ENCODE measurements around the gene MAPK8IP3.
"Not testable (repeated sequence)": the region's sequence is repeated elsewhere in the genome, so short reads cannot be mapped to it uniquely, and the experiment has no call there.

Gene MAPK8IP3

DNA sequence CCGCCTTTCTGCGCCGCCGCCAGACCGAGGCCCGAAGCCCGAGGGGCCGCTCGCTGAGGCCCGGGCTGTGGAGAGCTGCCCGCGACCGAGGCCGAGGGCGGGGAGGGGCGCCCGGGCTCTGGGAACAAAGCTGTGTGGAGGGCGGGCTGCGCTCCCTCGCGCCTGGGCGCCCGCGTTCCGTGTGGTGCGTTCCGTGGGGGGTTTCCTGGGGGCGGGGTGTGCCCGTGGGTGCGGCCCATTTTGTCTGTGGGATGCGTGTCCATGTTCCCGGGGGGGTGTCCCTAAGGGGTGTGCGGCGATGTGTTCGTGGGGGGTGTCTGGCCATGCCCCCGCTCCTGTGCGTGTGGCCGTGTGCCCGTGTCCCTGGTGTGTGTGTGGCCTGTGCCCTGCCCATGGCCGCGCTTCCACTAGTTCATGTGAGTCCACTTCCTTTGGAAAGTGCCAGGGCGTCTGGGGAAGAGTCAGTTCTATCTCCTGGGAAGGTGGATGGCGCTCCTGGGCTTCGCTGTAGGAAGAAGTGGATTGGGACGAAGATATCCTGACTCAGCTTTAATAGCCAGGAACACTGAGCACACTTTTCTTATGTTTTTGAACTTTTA, 27.4 kb upstream of the MAPK8IP3 start:
- peak; percentile 17 for DNase-seq (ENCODE audit: low read depth, low spot score)

DNA sequence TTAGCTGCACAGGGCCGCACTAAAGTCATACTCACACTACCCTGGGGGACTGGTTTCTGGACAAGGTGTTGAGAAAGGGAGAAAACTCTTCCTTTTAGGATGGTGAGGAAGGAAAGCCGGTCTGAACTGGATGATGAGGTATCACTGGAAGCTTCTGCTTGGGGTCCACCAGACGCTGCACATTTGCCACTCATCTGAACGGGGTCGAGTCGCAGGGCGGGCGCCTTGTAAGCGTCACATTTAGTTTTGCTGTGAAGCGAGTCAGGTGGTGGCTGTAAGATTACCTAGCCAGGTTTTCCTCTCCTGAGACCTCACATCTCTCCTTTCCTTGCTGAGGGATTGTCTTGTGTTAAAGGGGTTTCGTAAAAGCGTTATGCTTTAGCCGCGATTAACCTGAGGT, 25.6 kb upstream of the MAPK8IP3 start:
- DNase-seq (ENCODE audit: low read depth, low spot score), result no peak

DNA sequence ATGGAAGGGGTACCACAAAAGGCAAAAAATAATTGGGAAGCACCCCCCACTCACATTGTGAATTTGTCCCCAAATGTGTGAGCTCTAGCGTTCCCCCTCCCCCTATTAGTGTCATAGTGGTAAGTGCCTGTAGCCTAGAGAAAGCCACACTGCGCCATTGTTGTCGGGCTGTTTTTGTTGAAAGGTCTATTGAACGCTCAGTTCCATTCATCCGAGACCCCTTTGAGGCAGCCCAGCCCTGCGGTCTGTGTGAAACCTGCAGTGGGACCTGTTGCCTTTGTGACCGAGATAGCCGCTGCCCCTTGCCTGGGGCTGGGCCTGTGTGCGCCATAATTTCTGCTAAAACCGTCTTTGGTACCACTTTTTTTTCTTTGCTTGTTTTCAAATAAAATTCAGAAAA, 25.0 kb upstream of the MAPK8IP3 start:
- DNase-seq (ENCODE audit: low read depth, low spot score), result no peak

GRCh38 chr16:1687427-1688316, 18.3 kb upstream of the MAPK8IP3 start:
- DNase-seq (ENCODE audit: low read depth, low spot score), result no peak

DNA sequence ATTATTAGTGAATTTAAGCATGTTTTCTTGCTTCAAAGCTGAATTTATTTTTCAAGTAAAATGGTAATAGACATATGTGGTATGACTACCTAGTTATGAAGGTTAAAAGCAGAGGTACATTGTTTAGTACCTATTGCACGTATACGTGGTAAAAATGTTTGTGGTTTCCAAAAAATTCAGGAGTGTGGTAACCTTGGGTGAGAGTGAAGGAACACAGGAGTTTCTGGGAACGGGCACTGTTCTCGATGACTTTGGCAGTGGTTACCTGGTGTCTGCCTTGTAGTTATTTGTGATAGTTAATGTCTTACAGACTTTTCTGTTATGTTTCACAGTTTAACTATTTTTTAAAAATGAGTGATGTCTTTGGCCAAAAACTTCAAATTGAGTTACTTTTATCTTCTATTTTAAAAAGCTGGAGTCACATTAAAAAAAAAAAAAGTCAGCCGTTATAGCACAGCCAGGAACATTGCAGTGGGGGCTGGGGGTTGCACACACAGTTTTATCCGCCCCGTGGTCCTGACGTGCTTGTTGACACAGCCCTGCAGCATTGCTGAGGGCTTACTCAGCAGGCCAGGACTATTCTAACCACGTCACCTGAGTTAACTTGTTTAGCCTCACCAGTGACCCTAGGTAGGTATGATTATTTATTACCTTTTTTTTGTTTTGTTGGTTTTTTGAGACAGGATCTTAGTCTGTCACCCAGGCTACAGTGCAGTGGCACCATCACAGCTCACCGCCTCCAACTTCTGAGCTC, 17.0 kb upstream of the MAPK8IP3 start:
- DNase-seq (ENCODE audit: low read depth, low spot score), result no peak

GRCh38 chr16:1689853-1690252, 16.1 kb upstream of the MAPK8IP3 start:
- DNase-seq (ENCODE audit: low read depth, low spot score), result no peak

DNA sequence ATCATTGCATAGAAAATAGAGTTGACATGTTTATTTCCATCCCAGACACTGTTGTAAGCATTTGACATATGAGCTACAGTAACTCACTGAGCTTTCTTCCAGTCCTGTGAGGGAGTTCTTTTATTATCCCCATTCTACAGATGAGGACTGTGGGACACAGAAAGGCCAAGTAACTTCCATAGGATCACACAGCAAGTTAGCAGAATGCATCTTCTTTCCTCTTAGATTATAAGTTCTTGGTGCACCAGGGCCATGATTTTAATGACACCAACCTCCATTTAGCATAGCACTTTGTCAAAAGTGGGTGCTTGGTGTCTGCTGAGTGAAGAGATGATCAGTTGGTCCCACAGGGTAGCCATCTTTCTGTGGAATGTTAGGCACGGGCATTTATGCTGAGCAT, 15.2 kb upstream of the MAPK8IP3 start:
- DNase-seq (ENCODE audit: low read depth, low spot score), result no peak

DNA sequence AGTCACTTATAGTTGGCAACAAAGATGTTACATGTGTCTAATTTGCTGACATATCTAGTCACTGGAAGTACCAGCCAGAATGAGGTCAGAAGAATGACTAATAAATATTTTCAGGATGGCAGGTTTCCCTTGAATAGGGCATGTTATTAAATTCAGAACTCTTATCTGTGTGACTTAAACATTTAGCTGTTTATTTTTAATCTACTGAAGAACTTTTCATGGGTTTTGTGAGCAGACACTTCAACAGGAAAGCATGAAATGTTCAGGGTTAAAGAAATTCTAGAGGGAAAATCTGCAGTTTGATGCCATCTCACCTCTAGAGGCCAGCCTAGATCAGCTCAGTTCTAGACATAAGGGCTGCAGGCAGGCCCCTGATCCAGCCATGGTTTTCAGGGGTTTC, 14.7 kb upstream of the MAPK8IP3 start:
- DNase-seq (ENCODE audit: low read depth, low spot score), result no peak

DNA sequence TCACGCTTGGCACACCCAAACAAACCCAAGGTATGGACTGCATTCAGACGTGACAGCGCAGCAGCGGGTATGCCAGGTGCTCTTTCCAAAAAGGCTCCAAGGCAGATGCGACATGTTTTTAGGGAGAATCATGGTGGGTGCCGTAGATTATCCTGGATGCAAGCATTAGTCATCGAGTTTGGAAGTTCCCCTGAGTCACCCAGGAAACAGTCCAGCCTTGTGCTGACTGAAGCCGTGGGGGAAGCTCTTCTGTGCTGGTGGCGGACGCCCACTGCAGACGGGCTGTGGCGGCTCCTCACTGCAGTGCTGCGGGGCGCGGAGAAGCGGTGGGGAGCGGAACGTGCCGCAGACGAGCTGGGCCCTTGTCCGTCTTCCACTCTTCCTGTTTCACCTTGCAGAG, 14.0 kb upstream of the MAPK8IP3 start:
- DNase-seq (ENCODE audit: low read depth, low spot score), result no peak

DNA sequence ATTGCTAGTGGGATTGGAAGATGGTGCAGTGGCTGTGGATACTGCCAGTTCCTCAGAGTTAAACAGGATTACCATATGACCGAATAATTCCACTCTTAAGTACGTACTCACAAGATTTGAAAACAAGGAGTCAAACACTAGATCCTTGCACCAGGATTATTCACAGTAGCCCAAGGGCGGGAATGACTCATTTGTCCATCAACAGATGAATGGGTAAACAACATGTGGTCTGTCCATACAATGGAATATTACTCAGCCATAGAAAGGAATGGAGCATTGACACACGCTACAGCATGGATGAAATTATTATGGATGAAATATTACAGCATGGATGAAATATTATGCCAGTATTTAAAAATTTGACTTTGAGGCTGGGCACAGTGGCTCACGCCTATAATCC, 9.1 kb upstream of the MAPK8IP3 start:
- DNase-seq (ENCODE audit: low read depth, low spot score), result no peak

DNA sequence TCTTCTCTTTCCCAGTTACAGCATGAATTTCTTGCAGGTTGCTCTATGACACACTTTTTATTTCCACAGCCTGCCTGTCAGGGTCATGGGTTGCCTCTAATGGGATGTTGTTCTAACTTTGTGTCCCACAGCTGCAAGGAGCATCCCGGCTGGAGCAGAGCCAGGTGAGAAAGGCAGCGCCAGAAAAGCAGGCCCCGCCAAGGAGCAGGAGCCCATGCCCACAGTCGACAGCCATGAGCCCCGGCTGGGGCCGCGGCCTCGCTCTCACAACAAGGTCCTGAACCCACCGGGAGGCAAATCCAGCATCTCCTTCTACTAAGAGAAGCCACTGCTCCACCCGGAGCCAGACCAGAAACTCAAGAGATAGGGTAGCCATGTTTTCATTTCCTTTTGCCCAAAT, 7.3 kb upstream of the MAPK8IP3 start:
- no peak for DNase-seq (ENCODE audit: low read depth, low spot score)

- no peak for DNase-seq (ENCODE audit: low read depth, low spot score)
These were observed 5.7 kb upstream of the MAPK8IP3 start for GRCh38 chr16:1700246-1700645.

DNA sequence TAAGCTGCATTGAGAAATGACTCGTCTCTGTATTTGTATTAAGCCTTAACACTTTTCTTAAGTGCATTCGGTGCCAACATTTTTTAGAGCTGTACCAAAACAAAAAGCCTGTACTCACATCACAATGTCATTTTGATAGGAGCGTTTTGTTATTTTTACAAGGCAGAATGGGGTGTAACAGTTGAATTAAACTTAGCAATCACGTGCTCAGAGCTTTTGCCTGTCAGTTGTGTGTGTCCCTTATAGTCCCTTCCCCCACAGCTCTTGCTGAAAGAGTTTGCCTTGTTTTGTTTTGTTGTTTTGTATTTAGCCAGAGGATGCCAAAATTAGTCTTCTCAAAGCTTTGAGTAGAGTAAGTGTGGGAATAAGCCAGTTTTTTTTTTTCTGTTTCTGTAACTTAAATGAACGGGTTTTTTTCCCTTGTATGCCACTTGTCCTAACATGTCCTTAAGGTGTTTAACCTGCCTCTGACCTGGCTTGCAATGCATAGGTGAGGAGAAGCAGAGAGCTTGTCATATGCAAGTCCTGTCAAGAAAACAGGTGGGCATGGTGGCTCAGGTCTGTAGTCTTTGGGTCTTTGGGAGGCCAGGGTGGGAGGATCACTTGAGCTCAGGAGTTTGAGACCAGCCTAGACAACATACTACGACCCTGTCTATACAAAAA, 4.6 kb upstream of the MAPK8IP3 start:
- no peak for DNase-seq (ENCODE audit: low read depth, low spot score)

DNA sequence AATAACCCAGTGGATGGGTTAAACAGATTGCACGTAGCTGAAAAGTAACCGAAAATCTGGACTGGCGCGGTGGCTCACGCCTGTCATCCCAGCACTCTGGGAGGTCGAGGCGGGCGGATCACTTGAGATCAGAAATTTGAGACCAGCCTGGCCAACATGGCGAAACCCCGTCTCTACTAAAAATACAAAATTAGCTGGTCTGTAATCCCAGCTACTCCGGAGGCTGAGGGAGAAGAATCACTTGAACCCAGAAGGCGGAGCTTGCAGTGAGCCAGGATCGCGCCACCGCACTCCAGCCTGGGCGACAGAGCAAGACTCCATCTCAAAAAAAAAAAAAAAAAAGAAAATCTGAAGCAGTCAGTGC, 689 bp upstream of the MAPK8IP3 start:
- DNase-seq (ENCODE audit: low read depth, low spot score), result not testable (repeated sequence)

DNA sequence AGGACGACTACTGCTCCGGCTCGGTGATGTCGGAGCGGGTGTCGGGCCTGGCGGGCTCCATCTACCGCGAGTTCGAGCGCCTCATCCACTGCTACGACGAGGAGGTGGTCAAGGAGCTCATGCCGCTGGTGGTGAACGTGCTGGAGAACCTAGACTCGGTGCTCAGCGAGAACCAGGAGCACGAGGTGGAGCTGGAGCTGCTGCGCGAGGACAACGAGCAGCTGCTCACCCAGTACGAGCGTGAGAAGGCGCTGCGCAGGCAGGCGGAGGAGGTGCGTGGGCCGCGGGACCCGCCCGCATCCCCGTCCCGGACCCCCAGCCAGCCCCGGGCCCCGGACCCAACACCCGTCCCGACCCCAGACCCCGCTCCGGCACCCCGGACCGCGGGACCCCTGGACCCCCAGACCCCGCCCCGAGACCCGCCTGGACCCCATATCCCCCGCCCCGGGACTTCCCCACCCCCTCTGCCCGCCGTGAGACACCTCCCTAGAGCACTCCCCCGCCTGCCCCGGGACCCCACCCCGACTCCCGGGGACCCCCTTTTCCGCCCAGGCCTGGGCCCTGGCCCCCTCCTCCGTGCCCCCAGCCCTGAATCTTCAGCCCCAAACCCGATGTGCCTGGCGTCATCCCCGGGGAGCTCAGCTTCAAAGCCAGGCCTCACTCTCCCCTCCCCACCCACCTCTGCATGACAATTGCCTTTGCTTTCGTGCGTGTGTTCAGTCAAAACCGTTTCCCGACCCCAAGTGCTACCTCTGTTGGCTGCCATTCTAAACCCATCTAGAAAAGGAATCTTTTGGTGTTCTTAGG, 594 bp downstream of the MAPK8IP3 start:
- peak; percentile 47 for DNase-seq (ENCODE audit: low read depth, low spot score)

GRCh38 chr16:1707193-1707790, 1.3 kb downstream of the MAPK8IP3 start:
- DNase-seq (ENCODE audit: low read depth, low spot score), result no peak

GRCh38 chr16:1708083-1708767, 2.2 kb downstream of the MAPK8IP3 start:
- DNase-seq (ENCODE audit: low read depth, low spot score), result no peak

DNA sequence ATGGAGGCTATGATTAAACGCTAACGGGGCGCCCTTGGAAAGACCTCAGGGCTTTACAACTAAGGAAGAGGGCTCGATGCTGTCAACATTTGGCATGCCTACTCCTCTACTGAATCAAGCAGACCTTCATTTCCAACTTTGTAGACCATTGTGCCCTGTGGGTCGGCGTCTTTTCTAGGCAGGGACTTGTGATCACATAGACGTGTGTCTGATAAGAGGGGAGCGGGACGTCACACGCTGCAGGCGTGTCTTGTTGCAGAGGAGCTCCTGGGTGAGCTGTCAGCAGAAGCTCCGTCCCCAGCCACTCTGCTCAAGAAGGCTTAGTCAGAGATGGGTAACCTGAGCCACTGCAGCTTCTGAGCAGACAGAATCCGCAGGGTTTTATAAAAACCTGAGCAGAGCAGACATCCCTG, 2.8 kb downstream of the MAPK8IP3 start:
- no peak for DNase-seq (ENCODE audit: low read depth, low spot score)

DNA sequence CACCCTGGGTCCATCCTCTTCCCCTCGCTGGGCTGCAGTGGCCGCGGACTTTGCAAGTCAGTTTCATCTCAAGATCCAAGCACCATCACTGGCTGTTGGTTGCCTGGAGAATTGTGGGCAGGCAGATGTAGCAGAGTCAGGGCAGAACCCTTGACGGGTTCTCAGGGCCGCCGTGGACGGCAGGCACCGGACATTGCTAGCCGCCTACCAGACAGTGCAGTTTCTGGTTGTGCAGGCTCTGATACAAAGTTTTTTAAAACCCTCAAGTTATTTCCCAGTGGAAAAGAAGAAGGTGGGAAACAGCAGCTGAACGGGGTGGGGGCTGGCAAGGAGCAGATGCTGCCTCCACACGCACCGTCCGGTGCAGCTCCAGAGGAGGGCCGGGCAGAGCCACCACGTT, 3.4 kb downstream of the MAPK8IP3 start:
- DNase-seq (ENCODE audit: low read depth, low spot score), result no peak

- no peak for DNase-seq (ENCODE audit: low read depth, low spot score)
These were observed 5.0 kb downstream of the MAPK8IP3 start for GRCh38 chr16:1710811-1711507.
